GM18907 (cell line): ENCODE results near the gene RPS6KA4.
"Not testable (repeated sequence)": the region's sequence is repeated elsewhere in the genome, so short reads cannot be mapped to it uniquely, and the experiment has no call there.

ENCODE experiments used
- ATAC-seq: cut with Tn5 transposase; IDR thresholded peaks from one replicate; pipeline ENCODE4 v1.9.1; 2021; ENCODE audit warnings: mild to moderate bottlenecking, moderate library complexity; ENCODE audit not compliant: unreplicated experiment

RPS6KA4 gene

GRCh38 chr11:64413417-64413816 lies 54.5 kb downstream of the RPS6KA4 start:
- ATAC-seq, result no peak

GRCh38 chr11:64415286-64415685 lies 56.3 kb downstream of the RPS6KA4 start:
- ATAC-seq, result no peak

GRCh38 chr11:64415996-64416728 lies 57.2 kb downstream of the RPS6KA4 start:
- ATAC-seq, result no peak

- not testable (repeated sequence) for ATAC-seq
These were observed 59.3 kb downstream of the RPS6KA4 start for GRCh38 chr11:64418233-64418632.

- ATAC-seq, result no peak
These were observed 60.4 kb downstream of the RPS6KA4 start for GRCh38 chr11:64419257-64419790.

- no peak for ATAC-seq
These were observed 61.0 kb downstream of the RPS6KA4 start for GRCh38 chr11:64419818-64420485.
